ENCODE data around the gene DIO3. TPM values are rescaled to one million over a fixed set of nuclear protein-coding genes. Genes with fewer than 3 reads are reported as not detected.

DIO3 gene
- total RNA-seq, 1 experiment from 2014 or later = not detected

DNA sequence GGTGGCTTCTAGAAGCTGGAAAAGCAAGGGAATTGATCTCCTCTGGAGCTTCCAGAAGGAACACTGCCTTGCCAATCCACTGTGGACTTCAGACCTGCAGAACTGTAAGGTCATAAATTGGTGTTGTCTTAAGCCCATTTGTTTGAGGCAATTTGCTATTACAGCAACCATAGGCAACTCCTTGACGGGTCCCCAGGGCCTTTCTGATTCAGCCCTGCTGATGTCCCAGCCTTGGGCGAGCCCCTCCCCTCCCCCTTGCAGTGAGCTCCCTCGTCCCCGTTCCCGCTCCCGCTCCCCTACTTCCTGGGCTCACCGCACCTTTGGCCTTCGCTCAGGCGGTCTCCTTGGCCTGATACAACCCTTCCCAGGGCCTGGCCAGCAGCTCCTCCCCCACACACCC, 18.9 kb upstream of the DIO3 start:
- Histone ChIP-seq H3K23me2 (ENCODE audit: insufficient read length, low read depth, low read length, poor library complexity, severe bottlenecking) (no peaks in the 10 kb centered on the region), H3T11ph (ENCODE audit: low read length) (no peak overlapping the region), H3K79me2 (ENCODE audit: insufficient read depth, low read length) (no peaks in the 10 kb centered on the region), H3K56ac (ENCODE audit: insufficient read length, low read depth, low read length) (no peak overlapping the region), H3K9ac (ENCODE audit: extremely low read depth, insufficient read length, low read length) (no peak overlapping the region), H3K18ac (ENCODE audit: insufficient read length, low read depth, low read length) (no peak overlapping the region), H2AFZ (ENCODE audit: low read length) (no peak overlapping the region), H3K4ac (ENCODE audit: low read depth, low read length) (no peak overlapping the region), H2BK15ac (ENCODE audit: low read depth, low read length) (no peak overlapping the region), H2AK5ac (ENCODE audit: insufficient read length, low read length) (no peak overlapping the region), H3K4me1 (ENCODE audit: insufficient read depth, low read length) (no peaks in the 10 kb centered on the region), H4K8ac (replicated peaks; ENCODE audit: insufficient read length, low read depth, low read length) (no peak overlapping the region), H3K27ac (ENCODE audit: insufficient read length, low read depth, low read length) (no peak overlapping the region), H3K9me3 (ENCODE audit: control insufficient read depth, low read depth, low read length) (peaks cover 6% of the 10 kb centered on the region), H2BK5ac (ENCODE audit: insufficient read length, low read length) (no peak overlapping the region), H3K4me2 (ENCODE audit: insufficient read depth, insufficient read length, low read length) (no peak overlapping the region), H4K20me1 (ENCODE audit: control insufficient read depth, insufficient read depth, insufficient read length) (no peaks in the 10 kb centered on the region), H3K79me1 (ENCODE audit: insufficient read depth, low read depth, low read length, poor library complexity, severe bottlenecking) (no peaks in the 10 kb centered on the region), H2BK20ac (ENCODE audit: low read depth, low read length, poor library complexity, severe bottlenecking) (no peak overlapping the region), H4K91ac (ENCODE audit: insufficient read length, low read depth, low read length) (no peak overlapping the region), H3K27me3 (ENCODE audit: insufficient read depth, low read length) (no peaks in the 10 kb centered on the region), H3K23ac (ENCODE audit: insufficient read length, low read depth, low read length) (no peak overlapping the region), H2BK120ac (ENCODE audit: low read depth, low read length, poor library complexity, severe bottlenecking) (no peak overlapping the region), H3K14ac (ENCODE audit: insufficient read depth, low read length) (no peak overlapping the region), H4K5ac (ENCODE audit: insufficient read length, low read depth, low read length) (no peak overlapping the region), H2BK12ac (ENCODE audit: insufficient read length, low read depth, low read length) (no peak overlapping the region)
- Mint-ChIP-seq H3K27me3 (ENCODE audit: low read depth) (peaks cover 31% of the 10 kb centered on the region), H3K4me3 (no peak overlapping the region), H3K36me3 (ENCODE audit: insufficient read depth in 1 of 3, low read depth in 3 of 3) (peaks cover 0 to 6% (median 2%) of the 10 kb centered on the region in 3 experiments; a peak in 3 of 7 replicates), H3K27ac (no peak overlapping the region), H3K9me3 (peaks cover 7 to 12% of the 10 kb centered on the region in 2 experiments), H3K4me1 (peaks cover 3 to 8% of the 10 kb centered on the region in 2 experiments; a peak in 3 of 4 replicates)
- no CpG with 5 or more reads among the region's 9 CpGs for WGBS (ENCODE audit: extremely low coverage, insufficient read length, low lambda C conversion rate)
- TF ChIP-seq, protein P1, sequence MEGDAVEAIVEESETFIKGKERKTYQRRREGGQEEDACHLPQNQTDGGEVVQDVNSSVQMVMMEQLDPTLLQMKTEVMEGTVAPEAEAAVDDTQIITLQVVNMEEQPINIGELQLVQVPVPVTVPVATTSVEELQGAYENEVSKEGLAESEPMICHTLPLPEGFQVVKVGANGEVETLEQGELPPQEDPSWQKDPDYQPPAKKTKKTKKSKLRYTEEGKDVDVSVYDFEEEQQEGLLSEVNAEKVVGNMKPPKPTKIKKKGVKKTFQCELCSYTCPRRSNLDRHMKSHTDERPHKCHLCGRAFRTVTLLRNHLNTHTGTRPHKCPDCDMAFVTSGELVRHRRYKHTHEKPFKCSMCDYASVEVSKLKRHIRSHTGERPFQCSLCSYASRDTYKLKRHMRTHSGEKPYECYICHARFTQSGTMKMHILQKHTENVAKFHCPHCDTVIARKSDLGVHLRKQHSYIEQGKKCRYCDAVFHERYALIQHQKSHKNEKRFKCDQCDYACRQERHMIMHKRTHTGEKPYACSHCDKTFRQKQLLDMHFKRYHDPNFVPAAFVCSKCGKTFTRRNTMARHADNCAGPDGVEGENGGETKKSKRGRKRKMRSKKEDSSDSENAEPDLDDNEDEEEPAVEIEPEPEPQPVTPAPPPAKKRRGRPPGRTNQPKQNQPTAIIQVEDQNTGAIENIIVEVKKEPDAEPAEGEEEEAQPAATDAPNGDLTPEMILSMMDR (conservative IDR thresholded peaks at IDR 0.05) = no peak
- DNase-seq = no peak

Data from H9 (cell line).